ENCODE results near the gene ZNF341.

- TF ChIP-seq GATA3 (IDR thresholded peaks at IDR 0.05; ENCODE audit: low read depth, low read length) (no peak), GATA2 (IDR thresholded peaks at IDR 0.05; ENCODE audit: low read depth, low read length) (no peak)
These were observed 97.3 kb downstream of the ZNF341 start for GRCh38 chr20:33828967-33829560.
